Measurements from ENCODE around the gene ITCH. TPM values are rescaled to one million over a fixed set of nuclear protein-coding genes. Genes with fewer than 3 reads are reported as not detected.

ITCH gene
- total and polyA plus RNA-seq, 2 experiments from 2014 or later, result 31.0 to 47.7 TPM

DNA sequence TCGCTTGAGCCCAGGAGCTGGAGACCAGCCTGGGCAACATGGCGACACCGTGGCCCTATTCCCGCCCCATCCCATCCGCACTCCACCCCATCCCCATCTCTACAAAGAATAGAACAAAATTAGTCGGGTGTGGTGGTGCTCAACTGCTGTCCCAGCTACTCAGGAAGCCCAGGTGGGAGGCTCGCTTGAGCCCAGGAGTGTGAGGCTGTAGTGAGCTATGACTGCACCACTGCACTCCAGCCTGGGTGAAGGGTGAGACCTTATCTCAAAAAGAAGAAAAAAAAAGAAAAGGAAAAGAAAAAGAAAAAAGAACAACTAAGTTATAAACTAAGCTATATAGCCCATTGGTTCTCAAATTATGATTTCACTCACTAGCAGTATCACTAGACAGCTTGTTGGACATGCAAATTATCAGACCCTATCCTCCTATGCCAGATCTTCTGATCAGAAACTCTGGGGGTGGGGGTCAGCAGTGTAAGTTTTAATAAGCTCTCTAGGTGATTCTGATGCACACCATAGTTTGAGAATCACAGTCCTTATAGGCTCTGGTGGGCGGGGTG lies 491 bp upstream of the ITCH start:
- peak overlapping the region; percentile 99 for H3K9ac ChIP-seq
- no peak for TF ChIP-seq EZH2phosphoT487 (IDR thresholded peaks at IDR 0.05; ENCODE audit: insufficient read depth, low read depth)

DNA sequence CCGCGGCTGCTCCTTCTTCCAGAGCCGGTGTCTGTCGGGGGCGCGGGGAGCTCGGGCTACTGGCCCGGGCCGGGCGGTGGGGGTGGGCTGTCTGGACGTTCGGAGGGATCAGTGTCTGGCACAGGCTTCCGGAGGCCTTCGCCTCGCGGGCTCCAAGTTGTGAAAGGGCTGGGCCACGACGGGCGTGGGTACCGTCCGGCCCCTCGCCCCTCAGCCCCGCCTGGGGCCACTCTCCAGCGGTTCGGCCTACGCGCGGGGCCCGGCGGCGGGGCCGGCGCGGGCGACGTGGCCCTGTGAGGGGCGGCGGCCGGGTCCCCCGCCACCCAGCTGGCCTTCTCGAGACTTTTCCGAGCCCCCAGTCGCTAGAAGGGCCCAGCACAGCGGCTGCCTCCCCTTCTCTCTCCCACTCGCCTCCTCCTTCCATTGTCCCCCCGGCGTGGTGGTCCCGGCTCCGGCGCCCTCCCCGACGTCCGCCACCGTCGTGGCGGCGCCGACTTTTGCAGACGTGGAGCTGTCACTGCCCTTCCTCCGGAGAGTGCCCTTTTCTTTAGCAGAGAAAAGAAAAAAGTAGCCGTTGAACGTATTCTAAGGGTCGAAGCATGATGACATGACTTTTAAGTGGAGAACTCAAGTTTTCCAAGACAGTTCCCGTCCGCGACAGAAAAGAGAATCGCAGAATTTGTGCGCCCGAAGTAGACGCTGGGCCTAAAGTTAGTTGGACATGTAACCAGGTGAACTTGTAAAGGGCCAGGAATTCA lies 571 bp downstream of the ITCH start:
- TF ChIP-seq EZH2phosphoT487 (IDR thresholded peaks at IDR 0.05; ENCODE audit: insufficient read depth, low read depth), result no peak
- no peak for TF ChIP-seq EZH2 (IDR thresholded peaks at IDR 0.05; ENCODE audit: insufficient read depth, poor library complexity, severe bottlenecking)
- Histone ChIP-seq H3K9me3 (ENCODE audit: low read depth) (no peaks in the 10 kb centered on the region), H3F3A (ENCODE audit: insufficient read depth) (peaks cover 24% of the 10 kb centered on the region), H3K79me2 (ENCODE audit: insufficient read depth) (peaks cover 56% of the 10 kb centered on the region), H3K9ac (peak overlapping the region; percentile 99), H3K9me2 (ENCODE audit: insufficient read depth) (no peaks in the 10 kb centered on the region), H3K4me1 (ENCODE audit: insufficient read depth) (peaks cover 30% of the 10 kb centered on the region), H3K4me2 (ENCODE audit: unreplicated experiment) (peak overlapping the region; percentile 96), H3K4me3 (peak overlapping the region; percentile 92), H3K27ac (peak overlapping the region; percentile 96), H4K20me1 (ENCODE audit: insufficient read depth) (peaks cover 30% of the 10 kb centered on the region; the same call in 1 of the 2 replicates), H3K36me3 (ENCODE audit: low read depth) (no peaks in the 10 kb centered on the region; the same call in 1 of the 2 replicates), H3K27me3 (replicated peaks; ENCODE audit: insufficient read depth) (no peaks in the 10 kb centered on the region), H2AFZ (peak overlapping the region; percentile 81)
- in situ Hi-C loops (cut with MboI), result no loop called here
- WGBS, 2 experiments (ENCODE audit: low coverage in 1 of 2, low lambda C conversion rate in 2 of 2, missing lambda C conversion rate in 2 of 2), result 2% methylated on average over 34 to 43 of the region's 70 CpGs
- peak; percentile 83 for DNase-seq

More for the DNA sequence above, 491 bp upstream of the ITCH start:
- peaks cover 45% of the 10 kb centered on the region for H3K79me2 ChIP-seq (ENCODE audit: insufficient read depth)
- no peak overlapping the region for H3K27ac ChIP-seq
- in situ Hi-C loops (cut with MboI), result no loop called here
- H3K9me3 ChIP-seq (ENCODE audit: low read depth), result no peaks in the 10 kb centered on the region
- peak overlapping the region; percentile 81 for H2AFZ ChIP-seq
- peaks cover 21% of the 10 kb centered on the region for H3F3A ChIP-seq (ENCODE audit: insufficient read depth)
- H3K36me3 ChIP-seq (ENCODE audit: low read depth), result no peaks in the 10 kb centered on the region; the same call in 1 of the 2 replicates
- peaks cover 21% of the 10 kb centered on the region for H3K4me1 ChIP-seq (ENCODE audit: insufficient read depth)
- H4K20me1 ChIP-seq (ENCODE audit: insufficient read depth), result peaks cover 19% of the 10 kb centered on the region; the same call in 1 of the 2 replicates
- no peaks in the 10 kb centered on the region for H3K27me3 ChIP-seq (replicated peaks; ENCODE audit: insufficient read depth)
- H3K9me2 ChIP-seq (ENCODE audit: insufficient read depth), result no peaks in the 10 kb centered on the region
- no peak for DNase-seq
- H3K4me2 ChIP-seq (ENCODE audit: unreplicated experiment), result peak overlapping the region; percentile 54
- peak overlapping the region; percentile 92 for H3K4me3 ChIP-seq
- WGBS, 2 experiments (ENCODE audit: low coverage in 1 of 2, low lambda C conversion rate in 2 of 2, missing lambda C conversion rate in 2 of 2), result 68 to 69% methylated on average over 8 of the region's 8 CpGs

GRCh38 chr20:34364223-34364506 lies 1.1 kb downstream of the ITCH start:
- H3K79me2 ChIP-seq (ENCODE audit: insufficient read depth), result peaks cover 61% of the 10 kb centered on the region
- no peaks in the 10 kb centered on the region for H3K9me2 ChIP-seq (ENCODE audit: insufficient read depth)
- H3K4me3 ChIP-seq, result peak overlapping the region; percentile 92
- peaks cover 34% of the 10 kb centered on the region; the same call in 1 of the 2 replicates for H4K20me1 ChIP-seq (ENCODE audit: insufficient read depth)
- H3K4me1 ChIP-seq (ENCODE audit: insufficient read depth), result peaks cover 30% of the 10 kb centered on the region
- no peaks in the 10 kb centered on the region for H3K9me3 ChIP-seq (ENCODE audit: low read depth)
- peak overlapping the region; percentile 81 for H2AFZ ChIP-seq
- no peaks in the 10 kb centered on the region for H3K27me3 ChIP-seq (replicated peaks; ENCODE audit: insufficient read depth)
- in situ Hi-C loops (cut with MboI), result no loop called here
- peak overlapping the region; percentile 96 for H3K4me2 ChIP-seq (ENCODE audit: unreplicated experiment)
- DNase-seq, result no peak
- H3F3A ChIP-seq (ENCODE audit: insufficient read depth), result peaks cover 26% of the 10 kb centered on the region
- H3K9ac ChIP-seq, result peak overlapping the region; percentile 99
- peak overlapping the region; percentile 96 for H3K27ac ChIP-seq
- no peaks in the 10 kb centered on the region; the same call in 1 of the 2 replicates for H3K36me3 ChIP-seq (ENCODE audit: low read depth)
- 25 to 28% methylated on average over 4 of the region's 4 CpGs for WGBS, 2 experiments (ENCODE audit: low coverage in 1 of 2, low lambda C conversion rate in 2 of 2, missing lambda C conversion rate in 2 of 2)
- TF ChIP-seq EZH2 (IDR thresholded peaks at IDR 0.05; ENCODE audit: insufficient read depth, poor library complexity, severe bottlenecking), result no peak
- no peak for TF ChIP-seq EZH2phosphoT487 (IDR thresholded peaks at IDR 0.05; ENCODE audit: insufficient read depth, low read depth)

GRCh38 chr20:34365765-34366213 lies 2.7 kb downstream of the ITCH start:
- H3K79me2 ChIP-seq (ENCODE audit: insufficient read depth), result peaks cover 77% of the 10 kb centered on the region
- H2AFZ ChIP-seq, result no peak overlapping the region
- 82 to 86% methylated on average over 3 of the region's 3 CpGs for WGBS, 2 experiments (ENCODE audit: low coverage in 1 of 2, low lambda C conversion rate in 2 of 2, missing lambda C conversion rate in 2 of 2)
- peaks cover 34% of the 10 kb centered on the region for H3F3A ChIP-seq (ENCODE audit: insufficient read depth)
- no peaks in the 10 kb centered on the region for H3K9me2 ChIP-seq (ENCODE audit: insufficient read depth)
- H3K9ac ChIP-seq, result no peak overlapping the region
- peaks cover 13% of the 10 kb centered on the region for H3K36me3 ChIP-seq (ENCODE audit: low read depth)
- peak overlapping the region; percentile 31 for H3K4me2 ChIP-seq (ENCODE audit: unreplicated experiment)
- in situ Hi-C loops (cut with MboI), result no loop called here
- H3K4me3 ChIP-seq, result no peak overlapping the region
- no peaks in the 10 kb centered on the region for H3K9me3 ChIP-seq (ENCODE audit: low read depth)
- peaks cover 34% of the 10 kb centered on the region; the same call in 1 of the 2 replicates for H4K20me1 ChIP-seq (ENCODE audit: insufficient read depth)
- DNase-seq, result no peak
- H3K27me3 ChIP-seq (replicated peaks; ENCODE audit: insufficient read depth), result no peaks in the 10 kb centered on the region
- no peak for TF ChIP-seq EZH2 (IDR thresholded peaks at IDR 0.05; ENCODE audit: insufficient read depth, poor library complexity, severe bottlenecking)
- no peak for TF ChIP-seq EZH2phosphoT487 (IDR thresholded peaks at IDR 0.05; ENCODE audit: insufficient read depth, low read depth)
- H3K27ac ChIP-seq, result no peak overlapping the region
- peaks cover 30% of the 10 kb centered on the region for H3K4me1 ChIP-seq (ENCODE audit: insufficient read depth)
